Psoas muscle (tissue), 8 donors: ENCODE data around the gene FRY. TPM values are rescaled to one million over a fixed set of nuclear protein-coding genes. Genes with fewer than 3 reads are reported as not detected.

Source experiments
- ATAC-seq, 4 donors: fragments of 200-7000 bp; cut with Tn5 transposase; one replicate each; pipeline ENCODE4 v1.9.1; 2020; ENCODE audit warnings: moderate library complexity in 3 of 4, mild to moderate bottlenecking in 2 of 4
- DNase-seq, 2 donors: peaks; one replicate each; pipeline ENCODE4 v3.0.0-alpha.2; 2020
- H3K27ac ChIP-seq: fragments of 200-600 bp; one replicate; pipeline ENCODE4 v1.8.0; 2022
- H3K27me3 ChIP-seq, 3 donors: fragments of 200-600 bp in 1 of 3; one replicate each; pipeline versions ENCODE4 v1.6.1 to v1.8.0; 2013 to 2022; ENCODE audit warnings: low read length in 2 of 3, mild to moderate bottlenecking in 2 of 3, moderate library complexity in 1 of 3; ENCODE audit not compliant: insufficient read depth in 3 of 3
- H3K36me3 ChIP-seq, 2 donors: fragments of 200-600 bp in 1 of 2; one replicate each; pipeline versions ENCODE4 v1.6.1 to v1.8.0; 2013 to 2022; ENCODE audit warnings: low read depth in 1 of 2, mild to moderate bottlenecking in 1 of 2, moderate library complexity in 1 of 2; ENCODE audit not compliant: insufficient read depth in 1 of 2
- H3K4me1 ChIP-seq: fragments of 200-600 bp; one replicate; pipeline ENCODE4 v1.8.0; 2022
- H3K4me3 ChIP-seq: fragments of 200-600 bp; one replicate; pipeline ENCODE4 v1.8.0; 2022; ENCODE audit warnings: mild to moderate bottlenecking
- H3K9me3 ChIP-seq: fragments of 200-600 bp; one replicate; pipeline ENCODE4 v1.8.0; 2022
- WGBS, 3 donors: extraction: QIAGEN DNeasy Blood & Tissue Kit; methylation state at CpG; one replicate each; pipeline versions ENCODE4 v1.1.6 to v1.1.7; 2013; 5-methylcytosine and 5-hydroxymethylcytosine counted together
- intact Hi-C, 2 donors: fragments of 100-400 bp; cut with DNase I; formaldehyde crosslinking; loops; one replicate each; pipeline versions ENCODE4 v1.11.0 to v1.14.2; 2022
- polyA plus RNA-seq, 3 donors: library from polyadenylated mRNA; stranded (reverse); fragments of 200-250 nt; gene quantifications; one replicate each; pipeline ENCODE4 v1.2.3, GENCODE V29; 2013
- total RNA-seq, 4 donors: library from RNA; stranded (reverse); fragmentation: NEBNext Ultra II Directional in 2 of 4; extraction: Animal tissue kit (Norgen Biotek cat#: 25700) in 2 of 4; gene quantifications; one replicate each; pipeline versions ENCODE4 v1.2.1 to v1.2.4, GENCODE V29; 2021 to 2023
- TF ChIP-seq, protein P1 (sequence below): fragments of 200-600 bp; IDR thresholded peaks from one replicate; pipeline ENCODE4 v1.8.0; 2022; ENCODE audit warnings: antibody characterized with exemption
- donor health status: healthy with polysubstance abuse.
- donor health status: DM: no; HTN: no; CAD: no; lungs with moderate emphysema.
- donor health status: Bipolar disorder and iron deficiency.
- donor health status: healthy.
- donor health status: DM: yes; HTN: yes; CAD: no.
- donor health status: DM: no; HTN: no; CAD: no.
- donor health status: DM: no; HTN: no; CAD: no.
- donor health status: DM: yes; HTN: yes; CAD: no.

Gene FRY
- total and polyA plus RNA-seq, 7 donors = 7.1 to 56.9 (median 24.0) TPM

GRCh38 chr13:32141462-32141861, 109.9 kb downstream of the FRY start:
- intact Hi-C loops = no loop called here
- H3K27me3 ChIP-seq = no peaks in the 10 kb centered on the region
- H3K36me3 ChIP-seq = peaks cover 0 to 23% of the 10 kb centered on the region in 2 donors
- H3K4me1 ChIP-seq = no peaks in the 10 kb centered on the region
- no peak overlapping the region for H3K27ac ChIP-seq
- H3K4me3 ChIP-seq = no peak overlapping the region
- no peak for ATAC-seq
- TF ChIP-seq, protein P1, sequence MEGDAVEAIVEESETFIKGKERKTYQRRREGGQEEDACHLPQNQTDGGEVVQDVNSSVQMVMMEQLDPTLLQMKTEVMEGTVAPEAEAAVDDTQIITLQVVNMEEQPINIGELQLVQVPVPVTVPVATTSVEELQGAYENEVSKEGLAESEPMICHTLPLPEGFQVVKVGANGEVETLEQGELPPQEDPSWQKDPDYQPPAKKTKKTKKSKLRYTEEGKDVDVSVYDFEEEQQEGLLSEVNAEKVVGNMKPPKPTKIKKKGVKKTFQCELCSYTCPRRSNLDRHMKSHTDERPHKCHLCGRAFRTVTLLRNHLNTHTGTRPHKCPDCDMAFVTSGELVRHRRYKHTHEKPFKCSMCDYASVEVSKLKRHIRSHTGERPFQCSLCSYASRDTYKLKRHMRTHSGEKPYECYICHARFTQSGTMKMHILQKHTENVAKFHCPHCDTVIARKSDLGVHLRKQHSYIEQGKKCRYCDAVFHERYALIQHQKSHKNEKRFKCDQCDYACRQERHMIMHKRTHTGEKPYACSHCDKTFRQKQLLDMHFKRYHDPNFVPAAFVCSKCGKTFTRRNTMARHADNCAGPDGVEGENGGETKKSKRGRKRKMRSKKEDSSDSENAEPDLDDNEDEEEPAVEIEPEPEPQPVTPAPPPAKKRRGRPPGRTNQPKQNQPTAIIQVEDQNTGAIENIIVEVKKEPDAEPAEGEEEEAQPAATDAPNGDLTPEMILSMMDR = no peak
- no peaks in the 10 kb centered on the region for H3K9me3 ChIP-seq
- WGBS, 3 donors = 0 to 2% (median 0%) methylated on average over 1 of the region's 1 CpG
- no peak for DNase-seq

- WGBS, 3 donors = 90 to 98% (median 97%) methylated on average over 1 of the region's 1 CpG
These were observed 110.5 kb downstream of the FRY start for GRCh38 chr13:32142115-32142514.

DNA sequence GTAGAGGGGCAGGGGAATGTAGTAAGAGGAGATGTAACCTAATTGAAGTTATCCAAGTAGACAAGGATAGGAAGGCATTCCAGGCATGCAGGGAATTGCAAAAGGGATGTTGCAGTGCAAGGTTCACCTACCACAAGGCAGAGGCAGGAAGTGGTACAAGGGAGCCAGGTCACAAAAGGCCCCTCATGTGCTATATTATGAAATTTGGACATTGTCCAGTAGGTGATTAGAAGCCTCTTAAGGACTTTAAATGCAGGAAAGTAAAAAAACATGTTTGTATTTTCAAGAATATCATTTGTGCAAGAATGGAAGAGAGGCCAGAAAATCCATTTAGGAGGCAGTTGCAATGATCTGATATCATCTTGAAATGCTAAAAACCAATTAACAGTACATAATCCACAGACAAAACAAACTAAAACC, 111.4 kb downstream of the FRY start:
- DNase-seq = no peak
- ATAC-seq = no peak
- no peaks in the 10 kb centered on the region for H3K4me1 ChIP-seq
- H3K9me3 ChIP-seq = no peaks in the 10 kb centered on the region
- H3K27ac ChIP-seq = no peak overlapping the region
- no peak overlapping the region for H3K4me3 ChIP-seq
- H3K36me3 ChIP-seq = peaks cover 0 to 29% of the 10 kb centered on the region in 2 donors
- intact Hi-C loops = no loop called here
- no peaks in the 10 kb centered on the region for H3K27me3 ChIP-seq
- TF ChIP-seq, protein P1 = no peak

More at GRCh38 chr13:32142115-32142514, 110.5 kb downstream of the FRY start:
- no peaks in the 10 kb centered on the region for H3K9me3 ChIP-seq
- DNase-seq (no peak), ATAC-seq (no peak)
- peaks cover 0 to 24% of the 10 kb centered on the region in 2 donors for H3K36me3 ChIP-seq
- TF ChIP-seq, protein P1 = no peak
- no peak overlapping the region for H3K27ac ChIP-seq
- no peaks in the 10 kb centered on the region for H3K27me3 ChIP-seq
- no peak overlapping the region for H3K4me3 ChIP-seq
- H3K4me1 ChIP-seq = no peaks in the 10 kb centered on the region
- intact Hi-C loops = no loop called here

DNA sequence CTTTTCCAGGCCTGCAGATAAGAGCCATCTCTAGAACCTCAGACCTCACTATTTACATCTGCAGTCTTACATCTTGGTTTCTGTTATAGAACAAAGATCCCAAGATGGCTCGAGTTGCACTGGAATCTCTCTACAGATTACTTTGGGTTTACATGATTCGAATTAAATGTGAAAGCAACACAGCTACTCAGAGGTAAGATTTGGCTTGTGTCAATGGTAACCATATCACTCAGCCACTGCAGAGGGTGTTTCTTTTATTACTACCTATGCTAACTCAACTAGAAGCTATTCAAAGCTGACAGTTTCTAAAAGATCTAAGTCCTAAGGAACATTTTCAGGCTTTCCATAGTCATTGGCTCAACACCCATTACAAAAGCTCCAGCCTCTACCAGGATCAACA, 115.6 kb downstream of the FRY start:
- no peak for ATAC-seq
- Histone ChIP-seq H3K36me3 (peaks cover 0 to 30% of the 10 kb centered on the region in 2 donors), H3K27me3 (no peaks in the 10 kb centered on the region), H3K27ac (no peak overlapping the region), H3K4me3 (no peak overlapping the region), H3K4me1 (no peaks in the 10 kb centered on the region), H3K9me3 (no peaks in the 10 kb centered on the region)
- intact Hi-C loops = no loop called here
- WGBS, 3 donors = 89 to 92% (median 91%) methylated on average over 2 of the region's 2 CpGs
- DNase-seq = no peak
- TF ChIP-seq, protein P1 = no peak

- TF ChIP-seq, protein P1 = no peak
- H3K27ac ChIP-seq = no peak overlapping the region
- H3K36me3 ChIP-seq = peaks cover 0 to 30% of the 10 kb centered on the region in 2 donors
- H3K4me3 ChIP-seq = no peak overlapping the region
- no peak for ATAC-seq
- no peaks in the 10 kb centered on the region for H3K9me3 ChIP-seq
- H3K27me3 ChIP-seq = no peaks in the 10 kb centered on the region
- no peak for DNase-seq
- no peaks in the 10 kb centered on the region for H3K4me1 ChIP-seq
- intact Hi-C loops = no loop called here
- 84 to 85% (median 85%) methylated on average over 4 of the region's 4 CpGs for WGBS, 3 donors
These were observed 116.4 kb downstream of the FRY start for GRCh38 chr13:32147976-32148375.
